Erythroblast (primary cell): ENCODE data around the gene PCMTD2.

Source experiments
- GATA1 ChIP-seq: IDR thresholded peaks from 2 replicates; pipeline ENCODE4 v1.6.1; 2011; ENCODE audit warnings: low read depth, mild to moderate bottlenecking, control low read depth, low read length, moderate library complexity
- POLR2A ChIP-seq: IDR thresholded peaks from 2 replicates; pipeline ENCODE4 v1.6.1; 2011; ENCODE audit warnings: mild to moderate bottlenecking, low read length

DNA sequence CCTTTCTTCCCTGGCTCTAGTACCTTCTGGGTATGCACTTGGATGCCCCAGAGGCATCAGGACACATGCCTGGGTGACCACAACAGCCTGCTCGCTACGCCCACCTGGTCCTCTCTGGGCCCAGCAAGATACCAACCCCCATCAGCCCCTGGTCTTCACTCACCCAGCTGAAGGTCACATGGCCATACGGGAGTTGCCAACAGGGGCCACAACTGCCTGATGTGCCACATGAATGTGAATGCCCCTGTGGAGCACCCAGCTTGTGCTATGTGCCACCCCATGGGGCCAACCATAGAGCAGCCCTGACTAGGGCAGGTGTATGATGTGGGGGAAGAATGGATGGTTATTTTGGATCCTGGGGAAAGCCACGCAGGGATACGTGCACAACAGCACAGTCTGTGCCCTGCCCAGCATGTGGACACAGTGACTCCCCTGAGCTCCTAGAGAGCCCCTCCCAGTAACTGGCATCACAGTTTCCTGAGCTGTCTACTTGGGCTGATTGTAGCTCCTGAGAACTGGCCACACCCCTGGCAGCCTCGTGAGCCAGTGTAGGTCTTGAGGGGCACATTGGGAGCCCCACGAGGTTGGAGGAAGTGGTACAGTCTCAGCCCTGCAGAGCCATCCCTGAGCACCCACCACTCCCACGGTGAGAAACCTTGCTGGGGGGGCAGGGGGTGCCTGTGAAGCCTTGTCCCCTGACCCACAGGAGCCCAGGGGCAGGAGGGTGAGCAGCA, 10.5 kb upstream of the PCMTD2 start:
- TF ChIP-seq POLR2A = no peak
- no peak for TF ChIP-seq GATA1
